Measurements from ENCODE around the gene GLOD4.
A peak's percentile ranks its signal among the peaks of the same experiment; 100 is the strongest.
"Not testable (repeated sequence)": the region's sequence is repeated elsewhere in the genome, so short reads cannot be mapped to it uniquely, and the experiment has no call there.

Gene GLOD4

GRCh38 chr17:802901-803881 is 21.1 kb upstream of the GLOD4 start:
- no peak for DNase-seq (ENCODE audit: low read depth in 2 of 2)

GRCh38 chr17:802481-802880 is 20.4 kb upstream of the GLOD4 start:
- no peak for DNase-seq (ENCODE audit: low read depth in 2 of 2)

GRCh38 chr17:801660-802059 is 19.6 kb upstream of the GLOD4 start:
- no peak for DNase-seq (ENCODE audit: low read depth in 2 of 2)

- DNase-seq (ENCODE audit: low read depth in 2 of 2): no peak
Observed at GRCh38 chr17:800446-801242, 18.6 kb upstream of the GLOD4 start.

- no peak for DNase-seq (ENCODE audit: low read depth in 2 of 2)
Observed at GRCh38 chr17:799261-799660, 17.2 kb upstream of the GLOD4 start.

- no peak for DNase-seq (ENCODE audit: low read depth in 2 of 2)
Observed at GRCh38 chr17:798246-798645, 16.2 kb upstream of the GLOD4 start.

GRCh38 chr17:797236-797840 is 15.3 kb upstream of the GLOD4 start:
- no peak for DNase-seq (ENCODE audit: low read depth in 2 of 2)

GRCh38 chr17:796609-797008 is 14.5 kb upstream of the GLOD4 start:
- DNase-seq (ENCODE audit: low read depth in 2 of 2): no peak

GRCh38 chr17:795721-796120 is 13.6 kb upstream of the GLOD4 start:
- no peak for DNase-seq (ENCODE audit: low read depth in 2 of 2)

GRCh38 chr17:795276-795675 is 13.2 kb upstream of the GLOD4 start:
- DNase-seq (ENCODE audit: low read depth in 2 of 2): no peak

GRCh38 chr17:794876-795275 is 12.8 kb upstream of the GLOD4 start:
- peak in 1 of 2 donors; percentile 31 for DNase-seq (ENCODE audit: low read depth in 2 of 2)

GRCh38 chr17:792277-792676 is 10.2 kb upstream of the GLOD4 start:
- DNase-seq (ENCODE audit: low read depth in 2 of 2): no peak

- DNase-seq (ENCODE audit: low read depth in 2 of 2): no peak
Observed at GRCh38 chr17:791829-792228, 9.7 kb upstream of the GLOD4 start.

- not testable (repeated sequence) for DNase-seq (ENCODE audit: low read depth in 2 of 2)
Observed at GRCh38 chr17:790874-791247, 8.8 kb upstream of the GLOD4 start.

GRCh38 chr17:789931-790873 is 8.1 kb upstream of the GLOD4 start:
- DNase-seq (ENCODE audit: low read depth in 2 of 2): not testable (repeated sequence)

GRCh38 chr17:789160-789840 is 7.2 kb upstream of the GLOD4 start:
- DNase-seq (ENCODE audit: low read depth in 2 of 2): no peak

GRCh38 chr17:788551-788950 is 6.5 kb upstream of the GLOD4 start:
- no peak for DNase-seq (ENCODE audit: low read depth in 2 of 2)

GRCh38 chr17:787641-788221 is 5.7 kb upstream of the GLOD4 start:
- DNase-seq (ENCODE audit: low read depth in 2 of 2): no peak

GRCh38 chr17:785901-786300 is 3.8 kb upstream of the GLOD4 start:
- not testable (repeated sequence) for DNase-seq (ENCODE audit: low read depth in 2 of 2)

GRCh38 chr17:784143-784542 is 2.1 kb upstream of the GLOD4 start:
- no peak for DNase-seq (ENCODE audit: low read depth in 2 of 2)

Data from stimulated activated CD4-positive, alpha-beta T cell treated with anti-CD3 and anti-CD28 coated beads, Interleukin-15, amount 100 ng/mL, for 48 hours (primary cell).